Stimulated activated CD4-positive, alpha-beta T cell treated with anti-CD3 and anti-CD28 coated beads, TNF-alpha, amount 100 ng/mL, for 4 hours (primary cell): ENCODE data around the gene AASDH.

ENCODE experiments used
- DNase-seq, 3 experiments: peaks; one replicate each; pipeline ENCODE4 v3.0.0-alpha.2; 2020; ENCODE audit warnings: low read depth in 3 of 3

AASDH gene

DNA sequence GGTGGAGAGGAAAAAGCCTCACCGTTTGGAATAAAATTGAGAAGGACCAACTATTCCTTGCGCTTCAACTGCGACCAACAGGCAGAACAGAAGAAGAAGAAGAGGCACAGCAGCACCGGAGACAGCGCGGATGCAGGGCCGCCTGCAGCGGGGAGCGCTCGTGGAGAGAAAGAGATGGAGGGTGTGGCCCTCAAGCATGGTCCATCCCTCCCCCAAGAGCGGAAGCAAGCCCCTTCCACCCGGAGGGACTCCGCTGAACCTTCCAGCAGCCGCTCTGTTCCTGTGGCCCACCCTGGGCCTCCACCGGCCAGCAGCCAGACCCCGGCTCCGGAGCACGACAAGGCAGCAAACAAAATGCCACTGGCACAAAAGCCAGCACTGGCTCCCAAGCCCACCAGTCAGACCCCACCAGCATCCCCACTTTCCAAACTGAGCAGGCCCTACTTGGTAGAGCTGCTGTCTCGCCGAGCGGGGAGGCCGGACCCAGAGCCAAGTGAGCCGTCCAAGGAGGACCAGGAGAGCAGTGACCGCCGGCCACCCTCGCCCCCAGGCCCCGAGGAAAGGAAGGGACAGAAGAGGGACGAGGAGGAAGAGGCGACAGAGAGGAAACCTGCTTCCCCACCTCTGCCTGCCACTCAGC is 71.2 kb downstream of the AASDH start:
- no peak for DNase-seq

DNA sequence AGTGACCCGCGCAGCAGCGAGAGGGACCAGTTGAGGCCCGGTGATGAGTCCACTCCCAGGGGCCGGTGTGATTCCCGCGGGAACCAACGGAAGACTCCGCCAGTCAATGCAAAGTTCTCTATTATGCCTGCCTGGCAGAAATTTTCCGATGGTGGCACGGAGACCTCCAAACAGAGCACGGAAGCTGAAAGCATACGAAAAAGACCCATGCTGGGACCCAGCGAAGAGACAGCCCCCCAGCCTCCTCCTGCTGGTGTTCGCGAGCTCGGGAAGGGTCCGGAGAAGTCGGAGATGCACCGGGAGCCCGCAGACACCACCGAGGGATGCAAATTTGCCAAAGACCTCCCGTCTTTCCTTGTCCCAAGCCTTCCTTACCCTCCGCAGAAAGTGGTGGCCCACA is 71.7 kb downstream of the AASDH start:
- DNase-seq, result no peak

DNA sequence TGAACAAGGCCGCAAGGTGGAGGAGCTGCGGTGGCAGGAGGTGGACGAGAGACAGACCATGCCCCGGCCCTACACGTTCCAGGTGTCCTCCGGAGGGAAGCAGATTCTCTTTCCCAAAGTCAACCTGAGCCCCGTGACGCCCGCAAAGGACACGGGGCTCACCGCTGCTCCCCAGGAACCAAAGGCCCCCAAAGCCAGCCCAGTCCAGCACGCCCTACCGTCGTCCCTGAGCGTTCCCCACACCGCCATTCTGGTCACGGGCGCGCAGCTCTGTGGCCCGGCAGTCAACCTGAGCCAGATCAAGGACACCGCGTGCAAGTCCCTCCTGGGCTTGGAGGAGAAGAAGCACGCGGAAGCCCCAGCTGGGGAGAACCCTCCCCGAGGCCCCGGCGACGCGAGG is 72.2 kb downstream of the AASDH start:
- DNase-seq, result no peak

DNA sequence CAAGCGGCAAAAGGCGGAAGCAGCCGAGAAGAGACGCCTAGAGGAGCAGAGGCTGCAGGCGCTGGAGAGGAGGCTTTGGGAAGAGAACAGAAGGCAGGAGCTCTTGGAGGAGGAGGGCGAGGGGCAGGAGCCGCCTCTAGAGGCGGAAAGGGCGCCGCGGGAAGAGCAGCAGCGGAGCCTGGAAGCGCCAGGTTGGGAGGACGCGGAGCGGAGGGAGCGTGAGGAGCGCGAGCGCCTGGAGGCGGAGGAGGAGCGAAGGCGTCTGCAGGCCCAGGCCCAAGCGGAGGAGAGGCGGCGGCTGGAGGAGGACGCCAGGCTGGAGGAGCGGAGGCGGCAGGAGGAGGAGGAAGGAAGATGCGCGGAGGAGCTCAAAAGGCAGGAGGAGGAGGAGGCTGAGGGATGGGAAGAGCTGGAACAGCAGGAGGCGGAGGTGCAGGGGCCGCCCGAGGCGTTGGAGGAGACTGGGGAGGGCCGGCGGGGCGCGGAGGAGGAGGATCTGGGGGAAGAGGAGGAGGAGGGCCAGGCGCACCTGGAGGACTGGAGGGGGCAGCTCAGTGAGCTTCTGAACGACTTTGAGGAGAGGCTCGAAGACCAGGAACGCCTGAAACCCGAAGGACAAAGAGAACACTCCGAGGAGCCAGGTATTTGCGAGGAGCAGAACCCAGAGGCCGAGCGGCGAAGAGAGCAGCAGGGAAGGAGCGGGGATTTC is 72.9 kb downstream of the AASDH start:
- DNase-seq, result no peak

DNA sequence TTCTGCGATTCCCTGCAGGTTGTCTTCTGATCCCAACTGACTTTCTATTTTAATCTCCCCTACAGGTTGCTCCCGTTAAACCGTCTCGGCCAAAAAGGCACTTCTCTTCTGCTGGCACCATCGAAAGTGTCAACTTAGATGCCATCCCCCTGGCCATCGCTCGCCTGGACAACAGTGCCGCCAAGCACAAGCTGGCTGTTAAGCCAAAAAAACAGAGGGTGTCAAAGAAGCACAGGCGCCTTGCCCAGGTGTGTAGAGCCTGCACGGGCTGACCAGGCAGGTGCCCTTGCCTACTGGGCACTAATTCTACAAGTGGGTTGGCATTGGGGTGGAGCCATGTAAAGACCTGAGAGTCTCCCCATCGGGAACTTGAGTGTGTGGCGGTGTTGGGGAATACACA is 74.2 kb downstream of the AASDH start:
- DNase-seq, result no peak

DNA sequence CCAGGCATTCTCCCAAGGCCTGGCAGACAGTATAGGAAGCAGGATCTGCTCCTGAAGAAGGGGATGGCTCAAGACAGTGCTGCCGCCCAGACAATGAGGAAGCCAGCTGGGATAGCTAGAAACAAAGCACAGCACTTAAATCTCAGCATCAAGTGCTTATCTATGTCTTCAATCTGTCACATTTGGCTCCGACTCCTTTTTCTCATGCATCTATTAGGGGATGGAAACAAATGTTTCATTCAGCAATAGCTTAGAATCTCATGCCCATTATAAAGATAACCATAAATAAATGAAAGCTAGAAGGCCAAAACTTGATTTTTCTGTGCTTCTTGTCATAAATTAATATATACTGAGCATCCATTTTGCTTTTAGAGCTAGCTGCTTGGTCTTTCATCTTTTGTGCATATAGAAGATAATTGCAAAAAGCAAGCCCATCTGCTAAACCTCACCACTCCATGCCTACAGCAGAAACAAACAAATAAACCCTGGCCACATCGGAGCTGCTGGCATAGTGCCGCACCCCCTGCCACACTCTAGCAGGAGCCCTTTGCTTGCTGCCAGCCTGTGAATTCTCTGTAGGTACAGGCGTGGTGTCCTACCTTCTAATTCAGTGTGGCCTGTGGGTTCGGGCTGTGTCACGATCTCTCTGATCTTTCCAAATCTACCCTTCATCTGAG is 75.9 kb downstream of the AASDH start:
- no peak for DNase-seq

DNA sequence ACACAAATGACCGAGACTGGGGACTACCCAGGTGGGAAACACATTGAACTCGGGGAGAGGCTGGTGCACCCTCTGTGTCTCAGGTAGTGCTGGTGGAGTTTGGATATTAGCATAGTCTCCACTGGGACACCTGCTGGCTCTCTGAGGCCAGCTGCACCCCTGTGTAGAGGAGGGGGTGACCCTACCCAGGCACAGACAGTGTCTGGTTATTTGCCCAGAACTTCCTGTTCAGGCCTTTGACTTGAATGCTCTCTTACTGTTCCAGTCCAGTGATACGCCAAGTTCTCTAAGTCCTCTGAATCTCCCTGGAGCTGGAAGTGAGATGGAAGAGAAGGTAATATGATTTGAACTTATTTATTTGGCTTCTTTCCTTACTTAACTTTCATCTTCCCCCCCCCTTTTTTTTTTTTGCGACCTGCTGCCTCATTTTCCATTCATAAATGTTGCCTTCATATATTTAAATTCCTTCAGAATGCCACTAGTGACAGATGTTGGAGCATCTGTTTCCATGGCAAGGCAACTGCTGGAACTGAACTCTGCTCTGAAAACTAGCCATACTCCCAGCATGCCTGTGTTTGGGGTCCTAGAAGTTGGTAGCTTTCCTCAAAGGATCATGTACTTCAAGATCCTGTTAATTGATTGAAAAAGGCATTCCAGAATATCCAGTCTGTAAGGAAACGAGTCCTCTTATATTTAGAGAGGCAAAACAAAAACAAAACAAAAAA is 76.7 kb downstream of the AASDH start:
- DNase-seq, result no peak

DNA sequence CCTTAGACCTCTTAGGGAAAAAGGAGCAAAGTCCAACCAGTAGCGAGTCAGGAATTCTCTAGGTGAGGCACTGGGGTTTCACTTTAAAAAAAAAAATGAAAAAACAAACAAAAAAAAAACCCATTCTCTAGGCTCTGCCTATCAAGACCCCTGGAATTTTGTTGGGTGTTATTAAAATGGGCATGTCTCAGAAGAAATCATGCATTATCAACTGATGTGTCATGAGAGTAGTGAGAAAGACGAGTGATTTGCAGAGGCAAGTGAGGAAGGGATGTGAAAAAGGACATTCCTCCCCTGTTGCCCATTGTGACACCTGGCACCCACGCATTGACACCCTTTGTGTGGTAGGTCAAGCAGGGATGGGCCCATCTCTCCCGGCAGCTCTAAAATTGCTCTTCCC is 78.9 kb downstream of the AASDH start:
- no peak for DNase-seq

DNA sequence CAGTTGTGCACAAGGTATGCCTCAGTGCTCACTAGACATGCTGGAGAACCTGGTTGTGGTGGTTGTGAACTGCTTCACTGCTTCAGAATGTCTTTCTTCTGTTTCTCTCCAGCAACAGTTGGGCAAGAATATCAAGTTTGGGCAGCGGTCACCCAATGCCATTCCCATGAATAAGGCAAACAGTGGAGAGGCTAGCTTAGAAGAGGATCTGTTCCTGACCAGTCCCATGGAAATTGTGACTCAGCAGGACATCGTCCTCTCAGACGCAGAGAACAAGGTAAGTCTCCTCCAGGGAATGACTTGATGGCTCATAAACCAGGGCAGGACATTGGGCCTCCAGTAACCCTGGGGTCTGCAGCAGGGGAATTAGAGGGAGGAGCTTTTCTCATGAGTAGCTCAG is 79.9 kb downstream of the AASDH start:
- no peak for DNase-seq

DNA sequence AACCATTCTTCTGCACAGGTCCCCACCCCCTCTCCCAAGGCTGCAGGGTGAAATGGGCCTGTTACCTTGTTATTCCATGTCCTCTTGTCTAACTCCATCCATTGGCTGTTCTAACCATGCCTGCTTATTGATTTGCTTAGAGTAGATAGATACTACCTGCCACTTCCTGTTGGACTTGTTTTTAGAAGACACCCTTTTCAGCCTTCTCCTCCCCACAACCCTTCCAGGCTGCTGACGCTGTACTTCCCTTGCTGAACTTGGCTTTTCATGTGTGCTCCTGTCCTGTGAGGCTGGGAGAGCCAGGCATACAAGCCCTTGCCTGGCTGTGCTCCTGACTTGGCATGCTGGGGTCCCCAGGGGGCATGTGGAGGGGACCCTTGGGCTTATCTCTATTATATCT is 81.9 kb downstream of the AASDH start:
- DNase-seq, result no peak

DNA sequence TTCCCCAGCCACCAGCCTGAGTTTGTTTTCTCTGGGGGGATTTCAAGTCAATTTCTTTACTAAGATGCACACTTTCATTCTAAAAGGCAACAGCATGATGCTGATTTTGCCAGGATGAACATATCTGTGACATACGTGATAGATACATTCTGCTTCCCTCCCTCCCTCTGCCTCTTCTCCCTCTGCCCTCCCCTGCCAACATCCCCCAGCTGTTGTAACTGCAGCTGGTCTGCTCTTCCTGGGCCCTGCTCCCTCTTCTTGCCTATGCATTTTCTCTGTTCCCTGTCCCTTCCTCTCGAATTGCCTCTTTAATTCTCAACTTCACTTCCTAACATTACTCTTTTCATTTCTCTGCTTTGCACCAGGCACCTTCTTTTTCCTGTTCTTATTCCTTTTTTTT is 83.4 kb downstream of the AASDH start:
- DNase-seq, result no peak

DNA sequence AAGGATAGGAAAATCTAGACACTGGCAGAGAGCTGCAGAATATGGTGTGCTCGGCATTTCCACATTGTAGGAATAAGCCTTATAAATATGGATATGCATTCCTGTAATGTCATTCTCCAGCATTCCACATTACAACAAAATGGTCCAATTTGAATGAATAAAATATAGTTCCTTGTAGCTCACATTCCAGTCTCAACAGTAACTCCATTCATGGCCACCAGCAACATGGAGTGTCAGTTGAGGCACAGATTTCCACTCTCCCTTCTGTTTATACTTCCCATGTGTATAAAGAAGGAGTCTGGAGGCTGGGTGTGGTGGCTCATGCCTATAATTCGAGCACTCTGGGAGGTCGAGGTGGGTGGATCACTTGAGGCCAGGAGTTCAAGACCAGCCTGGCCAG is 84.5 kb downstream of the AASDH start:
- DNase-seq, result no peak

DNA sequence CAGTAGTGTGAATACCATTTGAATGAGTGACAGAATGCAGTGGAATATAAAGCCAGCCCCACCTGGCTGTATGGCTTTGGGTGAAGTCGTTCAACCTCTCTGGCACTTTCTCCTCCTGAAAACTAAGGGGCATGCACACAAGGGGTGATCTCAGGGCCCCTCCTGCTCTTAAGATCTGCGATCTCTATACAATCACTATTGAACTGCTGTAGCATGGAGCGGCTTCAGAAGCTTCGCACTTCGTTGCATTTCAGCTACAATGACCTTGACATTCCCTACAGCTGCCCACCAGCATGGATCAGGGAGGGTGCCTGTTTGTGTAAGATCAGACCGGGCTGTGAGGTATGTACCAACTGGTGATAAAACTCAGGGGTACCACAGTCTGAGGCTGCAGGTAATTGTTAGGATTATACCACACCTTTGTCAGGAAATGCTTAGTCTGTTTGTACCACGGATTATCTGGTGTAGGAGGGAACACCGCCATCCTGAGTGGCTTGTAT is 85.2 kb downstream of the AASDH start:
- DNase-seq, result no peak

DNA sequence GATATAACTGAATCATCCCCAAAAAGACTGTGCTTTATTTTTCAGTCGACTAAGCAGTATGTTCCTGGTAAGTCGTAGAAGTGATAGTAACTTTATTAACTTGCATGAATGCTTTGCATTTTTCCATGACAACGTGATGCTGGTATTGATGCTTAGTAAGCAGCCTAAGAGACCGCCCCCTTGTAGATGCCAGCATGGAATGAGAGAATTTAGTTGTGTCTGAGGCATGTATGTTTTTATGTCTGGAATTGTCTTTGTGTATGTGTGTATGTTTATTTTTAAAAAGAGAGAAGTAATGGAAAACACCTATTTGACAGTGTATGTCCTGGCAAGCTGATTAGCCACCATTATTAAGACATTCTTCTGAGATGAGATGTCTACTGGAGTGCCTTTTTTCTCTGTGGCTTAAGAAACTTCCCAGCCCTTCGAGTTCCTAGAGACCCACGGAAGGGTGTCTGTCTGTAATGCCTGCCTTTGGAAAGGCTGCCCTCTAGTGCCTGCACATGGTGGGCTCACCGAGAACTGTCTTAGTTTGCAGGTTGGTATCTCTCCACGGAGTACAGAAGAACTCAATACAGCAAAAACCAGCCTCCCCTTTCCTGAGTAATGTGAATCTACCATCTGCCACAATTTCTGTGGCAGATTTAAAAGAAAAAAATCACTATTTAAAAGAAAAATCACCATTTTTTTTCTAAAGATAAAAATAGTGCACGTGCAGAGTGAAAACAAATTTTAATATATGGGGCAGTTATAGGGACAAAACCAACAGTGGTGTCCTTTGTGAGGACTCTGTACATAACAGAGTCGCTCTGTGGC is 85.9 kb downstream of the AASDH start:
- DNase-seq, result peak in 2 of 3 experiments; percentile 32 to 49

DNA sequence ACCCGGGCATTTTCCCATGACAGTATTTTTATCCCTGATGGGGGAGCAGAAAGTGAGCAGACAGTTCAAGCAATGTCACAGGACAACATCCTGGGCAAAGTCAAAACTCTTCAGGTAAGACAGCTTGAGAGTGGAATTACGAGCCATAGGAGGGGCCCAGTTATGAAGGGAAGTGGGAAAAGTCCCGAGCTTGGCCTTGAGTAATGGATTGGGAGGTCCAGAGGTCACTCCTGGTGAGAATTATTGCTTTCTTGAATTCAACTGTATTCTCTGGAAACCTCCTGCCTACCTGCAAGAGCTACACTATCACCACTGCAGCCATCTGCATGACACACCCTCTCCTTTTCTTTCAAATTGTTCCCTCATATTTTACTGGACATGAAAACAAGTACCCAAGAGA is 89.1 kb downstream of the AASDH start:
- no peak for DNase-seq

DNA sequence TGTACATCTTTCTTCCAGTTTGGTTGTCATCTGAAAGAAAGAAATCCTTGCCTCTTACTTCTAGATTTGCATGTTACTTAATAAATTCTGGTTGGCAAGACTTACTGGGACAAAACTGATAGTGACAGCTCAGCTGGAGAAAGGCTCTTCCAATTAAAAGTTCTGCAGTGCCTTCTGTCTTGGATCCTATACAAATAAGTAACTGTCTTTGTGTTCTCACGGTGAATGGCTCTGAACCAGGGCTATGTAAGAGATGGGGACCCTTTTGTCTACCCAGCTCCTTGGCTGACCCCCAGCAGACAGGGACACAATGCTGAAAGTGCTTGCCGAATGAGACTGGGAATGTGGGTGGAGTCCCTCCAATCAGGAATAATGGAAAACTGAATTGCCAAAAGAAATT is 89.5 kb downstream of the AASDH start:
- DNase-seq, result no peak

DNA sequence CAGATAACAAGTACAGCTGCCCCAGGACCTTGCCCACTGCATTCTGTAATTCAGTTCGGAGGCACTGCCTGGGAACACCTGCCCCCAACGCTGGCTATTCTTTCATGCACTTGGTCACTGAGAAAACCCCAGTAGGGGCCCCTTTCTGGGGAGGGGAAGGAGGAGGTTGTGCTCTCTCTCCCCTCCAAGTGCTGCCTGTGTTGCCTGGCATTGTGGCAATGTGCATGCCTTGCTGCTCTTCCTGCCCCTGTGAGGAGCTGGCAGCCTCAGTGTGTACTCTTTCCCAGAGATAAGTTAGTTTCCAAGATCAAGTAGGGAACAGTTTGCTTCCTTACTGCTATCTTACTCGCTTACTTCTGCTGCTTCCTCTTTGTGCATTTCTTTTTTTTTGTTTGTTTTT is 90.8 kb downstream of the AASDH start:
- DNase-seq, result no peak

DNA sequence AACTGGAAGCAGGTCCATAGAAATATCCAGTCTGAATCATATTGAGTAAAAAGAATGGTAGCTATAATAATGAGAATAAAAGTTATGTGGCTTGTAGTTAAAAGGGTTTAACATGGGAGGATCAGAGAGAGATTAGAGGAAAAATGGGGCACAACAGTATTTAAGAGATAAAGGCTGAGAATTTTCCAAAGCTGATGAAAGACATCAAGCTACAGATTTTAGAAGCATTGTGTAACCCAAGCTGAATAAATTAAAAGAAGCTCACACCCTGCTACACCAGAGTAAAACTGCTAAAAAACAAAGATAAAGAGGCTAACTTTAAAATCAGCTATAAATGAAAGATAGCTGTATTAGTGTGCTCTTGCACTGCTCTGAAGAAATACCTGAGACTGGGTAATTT is 94.2 kb downstream of the AASDH start:
- no peak for DNase-seq

DNA sequence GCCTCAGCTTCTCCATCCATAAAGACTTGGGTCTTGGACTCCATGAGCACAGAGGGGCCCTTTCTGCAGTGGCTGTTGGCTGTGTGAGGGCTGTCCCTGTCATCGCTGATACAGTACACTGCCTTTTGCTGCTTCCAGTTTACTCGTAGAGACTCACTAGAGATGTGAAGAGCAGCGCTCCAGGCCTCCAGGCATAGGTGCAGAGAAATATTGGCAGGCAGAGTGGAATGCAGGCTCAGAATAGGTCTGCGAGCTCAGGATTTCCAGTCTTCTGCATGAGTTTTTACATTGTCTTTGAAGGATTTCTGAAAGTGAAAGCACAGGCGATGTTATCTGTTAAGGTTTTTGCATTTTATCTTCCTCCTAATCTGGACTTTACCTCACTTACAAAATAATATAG is 97.4 kb downstream of the AASDH start:
- DNase-seq, result no peak

DNA sequence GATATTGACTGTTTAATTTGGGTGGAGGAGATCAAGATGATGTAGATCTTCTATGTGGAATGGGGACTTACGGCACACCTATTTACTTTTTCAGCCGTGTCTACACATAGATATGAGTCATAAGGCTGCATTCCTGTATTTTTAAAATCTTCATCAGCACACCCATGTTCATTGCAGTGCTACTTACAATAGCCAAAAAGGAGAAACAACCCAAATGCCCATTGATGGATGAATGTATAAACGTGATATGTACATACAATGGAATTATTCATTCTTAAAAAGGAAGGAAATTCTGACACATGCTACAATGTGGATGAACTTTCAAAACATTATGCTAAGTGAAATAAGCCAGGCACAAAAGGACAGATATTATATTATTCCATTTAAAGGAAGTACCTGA is 98.6 kb downstream of the AASDH start:
- DNase-seq, result no peak
